Smooth muscle cell (in vitro differentiated cells): ENCODE results near the gene GPR137B. TPM values are rescaled to one million over a fixed set of nuclear protein-coding genes. Genes with fewer than 3 reads are reported as not detected.
"Not testable (repeated sequence)": the region's sequence is repeated elsewhere in the genome, so short reads cannot be mapped to it uniquely, and the experiment has no call there.

ENCODE experiments used
- DNase-seq: peaks from one replicate; lab custom pipeline; 2025; ENCODE audit not compliant: unreplicated experiment; lab: John Stamatoyannopoulos, UW
- H2AFZ ChIP-seq: fragments of 200-600 bp; sonication (generic); 2 replicates; pipeline ENCODE4 v1.6.0; 2016; ENCODE audit warnings: antibody characterized with exemption, low read depth, mild to moderate bottlenecking
- H3F3A ChIP-seq: fragments of 200-600 bp; sonication (generic); 2 replicates; pipeline ENCODE4 v1.6.0; 2017; ENCODE audit warnings: antibody characterized with exemption, low read depth
- H3K27ac ChIP-seq: fragments of 200-600 bp; sonication (generic); 2 replicates; pipeline ENCODE4 v1.5.1; 2016; ENCODE audit warnings: low read depth, mild to moderate bottlenecking
- H3K27me3 ChIP-seq: fragments of 200-600 bp; sonication (generic); 2 replicates; pipeline ENCODE4 v1.6.1; 2016; ENCODE audit warnings: low read depth, mild to moderate bottlenecking
- H3K36me3 ChIP-seq: fragments of 200-600 bp; sonication (generic); 2 replicates; pipeline ENCODE4 v1.5.1; 2016; ENCODE audit warnings: low read depth
- H3K4me1 ChIP-seq: fragments of 200-600 bp; sonication (generic); 2 replicates; pipeline ENCODE4 v1.5.1; 2016; ENCODE audit warnings: low read depth
- H3K4me2 ChIP-seq: fragments of 200-600 bp; sonication (generic); 2 replicates; pipeline ENCODE4 v1.6.0; 2016; ENCODE audit warnings: mild to moderate bottlenecking
- H3K4me3 ChIP-seq: fragments of 200-600 bp; sonication (generic); 2 replicates; pipeline ENCODE4 v1.5.1; 2016; ENCODE audit warnings: mild to moderate bottlenecking
- H3K79me2 ChIP-seq: fragments of 200-600 bp; sonication (generic); 2 replicates; pipeline ENCODE4 v1.6.0; 2016; ENCODE audit warnings: low read depth, mild to moderate bottlenecking
- H3K9ac ChIP-seq: fragments of 200-600 bp; sonication (generic); 2 replicates; pipeline ENCODE4 v1.6.0; 2016; ENCODE audit warnings: low read depth
- H3K9me3 ChIP-seq: fragments of 200-600 bp; sonication (generic); replicated peaks from 2 replicates; pipeline ENCODE4 v1.5.1; 2016; ENCODE audit warnings: low read depth
- H4K20me1 ChIP-seq: fragments of 200-600 bp; sonication (generic); 2 replicates; pipeline ENCODE4 v1.6.0; 2016; ENCODE audit warnings: low read depth
- CTCF ChIP-seq: fragments of 200-600 bp; sonication (generic); IDR thresholded peaks from 2 replicates; pipeline ENCODE4 v1.5.1; 2017; ENCODE audit warnings: borderline replicate concordance, mild to moderate bottlenecking, antibody characterized with exemption; ENCODE audit not compliant: insufficient read depth, poor library complexity, severe bottlenecking
- WGBS: methylation state at CpG from one replicate; pipeline ENCODE4 v1.1.7; 2016; ENCODE audit warnings: low lambda C conversion rate; 5-methylcytosine and 5-hydroxymethylcytosine counted together
- polyA plus RNA-seq: library from polyadenylated mRNA; unstranded; fragments of >200 nt; fragmentation: Nextera tagmentation; extraction: Ambion mirVana; gene quantifications from 2 replicates; pipeline ENCODE4 v1.2.1, GENCODE V29; 2016
- total RNA-seq: library from RNA; depleted of rRNA; stranded (reverse); fragments of >200 nt; gene quantifications from 2 replicates; pipeline ENCODE4 v1.2.3, GENCODE V29; 2014

Gene GPR137B
- total and polyA plus RNA-seq, 2 experiments from 2014 or later = 16.2 to 17.7 TPM

DNA sequence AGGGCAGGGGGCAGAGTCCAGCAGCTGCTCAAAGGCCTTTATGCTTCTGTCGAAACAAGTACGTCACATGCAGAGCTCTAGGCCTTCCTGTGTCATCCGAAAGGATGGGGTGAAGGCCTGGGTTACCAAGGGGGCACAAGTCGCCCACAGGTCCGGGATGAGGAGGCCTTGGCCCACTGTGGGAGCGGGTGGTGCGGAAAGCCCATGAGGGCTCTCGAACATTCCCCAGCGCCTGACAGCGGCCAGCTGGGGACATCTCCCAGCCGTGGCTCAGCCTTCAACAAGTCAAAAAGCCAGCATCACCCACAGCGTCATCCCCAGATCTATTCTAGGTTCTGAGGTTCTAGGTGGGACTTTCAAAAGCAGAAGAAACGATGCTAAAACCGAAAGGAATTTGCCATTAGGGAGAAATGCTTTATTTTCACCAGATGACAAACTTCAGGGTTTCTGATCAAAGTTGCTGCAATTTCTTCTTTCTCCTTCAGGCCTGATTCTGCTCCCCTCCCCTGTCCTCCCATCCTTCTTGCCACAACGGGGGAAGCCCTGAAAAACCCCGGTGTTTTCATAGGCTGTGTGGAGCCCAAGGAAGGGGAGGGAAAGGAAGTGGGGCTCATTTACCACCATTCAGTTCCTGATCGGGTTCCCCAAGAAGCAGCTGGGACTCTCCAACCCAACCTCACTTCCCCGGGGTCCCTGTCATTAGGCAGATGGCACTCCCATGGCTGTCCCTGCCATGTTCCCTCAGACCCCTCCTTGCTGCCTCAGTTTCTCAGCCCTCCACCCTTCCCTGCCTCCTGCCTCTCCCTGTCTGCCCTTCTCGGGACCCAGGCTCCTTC lies 17.6 kb downstream of the GPR137B start:
- no peak overlapping the region for H3K4me3 ChIP-seq
- no peak overlapping the region for H3K9ac ChIP-seq
- H3K36me3 ChIP-seq = no peaks in the 10 kb centered on the region
- 94% methylated on average over 19 of the region's 19 CpGs for WGBS
- DNase-seq = no peak
- no peaks in the 10 kb centered on the region for H3K79me2 ChIP-seq
- H3K9me3 ChIP-seq = peaks cover 9% of the 10 kb centered on the region
- no peaks in the 10 kb centered on the region for H3F3A ChIP-seq
- TF ChIP-seq CTCF = no peak
- H3K4me2 ChIP-seq = no peak overlapping the region
- no peaks in the 10 kb centered on the region for H3K27me3 ChIP-seq
- no peak overlapping the region for H3K27ac ChIP-seq
- H4K20me1 ChIP-seq = peaks cover 27% of the 10 kb centered on the region
- no peak overlapping the region for H2AFZ ChIP-seq
- H3K4me1 ChIP-seq = no peaks in the 10 kb centered on the region

GRCh38 chr1:236160540-236161127 lies 18.3 kb downstream of the GPR137B start:
- Histone ChIP-seq H2AFZ (no peak overlapping the region), H4K20me1 (peaks cover 20% of the 10 kb centered on the region), H3K36me3 (no peaks in the 10 kb centered on the region), H3K9ac (no peak overlapping the region), H3K4me1 (no peaks in the 10 kb centered on the region), H3K27ac (no peak overlapping the region), H3K4me2 (no peak overlapping the region), H3K79me2 (no peaks in the 10 kb centered on the region), H3K9me3 (peaks cover 9% of the 10 kb centered on the region), H3K27me3 (no peaks in the 10 kb centered on the region), H3F3A (no peaks in the 10 kb centered on the region), H3K4me3 (no peak overlapping the region)
- no peak for TF ChIP-seq CTCF
- 95% methylated on average over 10 of the region's 10 CpGs for WGBS
- no peak for DNase-seq

GRCh38 chr1:236161230-236161629 lies 18.9 kb downstream of the GPR137B start:
- Histone ChIP-seq H3K9me3 (peaks cover 9% of the 10 kb centered on the region), H2AFZ (no peak overlapping the region), H3F3A (no peaks in the 10 kb centered on the region), H3K79me2 (no peaks in the 10 kb centered on the region), H3K4me1 (no peaks in the 10 kb centered on the region), H3K36me3 (no peaks in the 10 kb centered on the region), H3K9ac (no peak overlapping the region), H4K20me1 (peaks cover 14% of the 10 kb centered on the region), H3K27ac (no peak overlapping the region), H3K4me2 (no peak overlapping the region), H3K27me3 (no peaks in the 10 kb centered on the region), H3K4me3 (no peak overlapping the region)
- WGBS = 86% methylated on average over 6 of the region's 9 CpGs
- no peak for TF ChIP-seq CTCF
- no peak for DNase-seq

- H3K4me3 ChIP-seq, H3K4me2 ChIP-seq, DNase-seq, H2AFZ ChIP-seq, H3K9me3 ChIP-seq, H3K27ac ChIP-seq, H3F3A ChIP-seq, H3K36me3 ChIP-seq, H4K20me1 ChIP-seq, H3K27me3 ChIP-seq, H3K9ac ChIP-seq, H3K4me1 ChIP-seq, H3K79me2 ChIP-seq: not testable (repeated sequence)
- WGBS = 89% methylated on average over 3 of the region's 3 CpGs
These were observed 19.4 kb downstream of the GPR137B start for GRCh38 chr1:236161755-236162154.
